ENCODE data around the gene DDX1.

- no peak for TF ChIP-seq CTCF (conservative IDR thresholded peaks at IDR 0.05; ENCODE audit: low read length)
- no peak for TF ChIP-seq EZH2phosphoT487 (IDR thresholded peaks at IDR 0.05; ENCODE audit: borderline replicate concordance, low read depth, low read length)
Observed at GRCh38 chr2:15679386-15679924, 87.8 kb downstream of the DDX1 start.
